ENCODE measurements around the gene GAS6. TPM values are rescaled to one million over a fixed set of nuclear protein-coding genes. Genes with fewer than 3 reads are reported as not detected.

GAS6 gene
- total and polyA plus RNA-seq, 12 donors: 7.1 to 109 (median 82.9) TPM

GRCh38 chr13:113782472-113782871 lies 81.4 kb downstream of the GAS6 start:
- Histone ChIP-seq H3K4me1 (replicated peaks in 1 of 2) (no peaks in the 10 kb centered on the region), H3K36me3 (replicated peaks in 1 of 2) (no peaks in the 10 kb centered on the region), H3K27me3 (no peaks in the 10 kb centered on the region), H3K9me3 (replicated peaks in 1 of 3) (no peaks in the 10 kb centered on the region), H3K4me3 (no peak overlapping the region), H3K27ac (no peak overlapping the region)
- intact Hi-C loops (cut with DNase I): no loop called here
- no peak for DNase-seq
- TF ChIP-seq CTCF (IDR thresholded peaks at IDR 0.05) (no peak), POLR2A (IDR thresholded peaks at IDR 0.05) (no peak)
- 72 to 87% (median 75%) methylated on average over 12 to 14 of the region's 14 CpGs for WGBS, 4 donors

- no peaks in the 10 kb centered on the region for H3K36me3 ChIP-seq (replicated peaks in 1 of 2)
- TF ChIP-seq POLR2A (IDR thresholded peaks at IDR 0.05) (no peak), CTCF (IDR thresholded peaks at IDR 0.05) (no peak)
- H3K4me3 ChIP-seq: no peak overlapping the region
- H3K4me1 ChIP-seq (replicated peaks in 1 of 2): no peaks in the 10 kb centered on the region
- no peak for DNase-seq
- peaks cover 7% of the 10 kb centered on the region for H3K27me3 ChIP-seq
- intact Hi-C loops (cut with DNase I): no loop called here
- 77 to 88% (median 86%) methylated on average over 2 of the region's 2 CpGs for WGBS, 4 donors
- no peak overlapping the region for H3K27ac ChIP-seq
- no peaks in the 10 kb centered on the region for H3K9me3 ChIP-seq (replicated peaks in 1 of 3)
Measured at GRCh38 chr13:113781571-113781970, 82.3 kb downstream of the GAS6 start.

GRCh38 chr13:113777311-113778260 lies 86.3 kb downstream of the GAS6 start:
- 35 to 58% (median 43%) methylated on average over 13 to 29 of the region's 29 CpGs for WGBS, 4 donors

More at GRCh38 chr13:113777311-113778260, 86.3 kb downstream of the GAS6 start:
- peaks cover 15% of the 10 kb centered on the region for H3K27me3 ChIP-seq
- no peaks in the 10 kb centered on the region for H3K36me3 ChIP-seq (replicated peaks in 1 of 2)
- no peak overlapping the region for H3K4me3 ChIP-seq
- DNase-seq: no peak
- intact Hi-C loops (cut with DNase I): no loop called here
- no peak overlapping the region for H3K27ac ChIP-seq
- no peaks in the 10 kb centered on the region for H3K4me1 ChIP-seq (replicated peaks in 1 of 2)
- no peaks in the 10 kb centered on the region for H3K9me3 ChIP-seq (replicated peaks in 1 of 3)
- TF ChIP-seq CTCF (IDR thresholded peaks at IDR 0.05) (no peak), POLR2A (IDR thresholded peaks at IDR 0.05) (no peak)

All from adrenal gland (tissue), 12 donors.